Activated CD4-positive, alpha-beta T cell treated with anti-CD3 and anti-CD28 coated beads, Interleukin-10, Interleukin-2, amounts not matched to agents 100 ng/mL and 50 ng/mL, durations not matched to agents 16 hours and 8 hours (primary cell): ENCODE measurements around the gene CHCHD1.
A peak's percentile ranks its signal among the peaks of the same experiment; 100 is the strongest.
"Not testable (repeated sequence)": the region's sequence is repeated elsewhere in the genome, so short reads cannot be mapped to it uniquely, and the experiment has no call there.

Source experiments
- DNase-seq: peaks from one replicate; pipeline ENCODE4 v3.0.0-alpha.2; 2020

The CHCHD1 gene

DNA sequence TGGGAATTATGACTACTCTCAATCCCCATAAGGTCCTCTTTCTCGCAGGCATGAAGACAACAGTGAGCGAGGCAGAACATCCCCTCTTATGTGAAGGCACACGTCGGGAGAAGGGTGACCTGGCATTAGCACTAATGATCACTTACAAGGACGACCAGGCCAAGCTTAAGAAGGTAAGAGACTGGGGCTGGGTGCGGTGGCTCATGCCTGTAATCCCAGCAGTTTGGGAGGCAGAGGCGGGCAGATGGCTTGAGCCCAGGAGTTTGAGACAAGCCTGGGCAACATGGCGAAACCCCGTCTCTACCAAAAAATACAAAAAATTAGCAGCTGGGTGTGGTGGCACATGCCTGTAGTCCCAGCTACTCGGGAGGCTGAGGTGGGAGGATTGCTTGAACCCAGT is 13.6 kb downstream of the CHCHD1 start:
- not testable (repeated sequence) for DNase-seq

DNA sequence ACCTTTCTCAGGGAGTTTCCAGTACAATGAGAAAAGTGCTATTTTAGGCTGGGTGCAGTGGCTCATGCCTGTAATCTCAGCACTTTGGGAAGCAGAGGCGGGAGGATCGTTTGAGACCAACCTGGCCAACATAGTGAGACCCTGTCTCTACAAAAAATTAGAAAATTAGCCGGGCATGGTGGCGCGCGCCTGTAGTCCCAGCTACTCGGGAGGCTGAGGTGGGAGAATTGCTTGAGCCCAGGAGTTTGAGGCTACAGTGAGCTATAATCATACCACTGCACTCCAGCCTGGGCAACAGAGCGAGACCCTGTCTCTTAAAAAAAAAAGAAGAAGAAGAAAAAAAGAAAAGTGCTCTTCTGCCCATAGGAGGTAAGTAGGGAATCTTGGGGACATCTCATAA is 14.2 kb downstream of the CHCHD1 start:
- DNase-seq = not testable (repeated sequence)

DNA sequence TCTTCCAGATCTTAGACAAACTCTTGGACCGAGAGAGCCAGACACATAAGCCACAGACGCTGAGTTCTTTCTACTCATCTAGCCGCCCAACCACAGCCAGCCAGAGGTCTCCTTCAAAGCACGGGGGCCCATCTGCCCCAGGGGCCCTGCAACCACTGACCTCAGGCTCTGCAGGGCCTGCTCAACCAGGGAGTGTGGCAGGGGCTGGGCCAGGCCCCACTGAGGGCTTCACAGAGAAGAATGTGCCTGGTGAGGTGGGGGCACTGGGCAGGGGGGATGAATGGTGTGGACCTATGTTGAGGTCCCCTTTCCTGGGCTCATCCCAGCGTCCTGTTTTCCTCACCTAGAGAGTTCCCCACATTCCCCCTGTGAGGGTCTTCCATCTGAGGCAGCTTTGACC is 14.9 kb downstream of the CHCHD1 start:
- DNase-seq = no peak

DNA sequence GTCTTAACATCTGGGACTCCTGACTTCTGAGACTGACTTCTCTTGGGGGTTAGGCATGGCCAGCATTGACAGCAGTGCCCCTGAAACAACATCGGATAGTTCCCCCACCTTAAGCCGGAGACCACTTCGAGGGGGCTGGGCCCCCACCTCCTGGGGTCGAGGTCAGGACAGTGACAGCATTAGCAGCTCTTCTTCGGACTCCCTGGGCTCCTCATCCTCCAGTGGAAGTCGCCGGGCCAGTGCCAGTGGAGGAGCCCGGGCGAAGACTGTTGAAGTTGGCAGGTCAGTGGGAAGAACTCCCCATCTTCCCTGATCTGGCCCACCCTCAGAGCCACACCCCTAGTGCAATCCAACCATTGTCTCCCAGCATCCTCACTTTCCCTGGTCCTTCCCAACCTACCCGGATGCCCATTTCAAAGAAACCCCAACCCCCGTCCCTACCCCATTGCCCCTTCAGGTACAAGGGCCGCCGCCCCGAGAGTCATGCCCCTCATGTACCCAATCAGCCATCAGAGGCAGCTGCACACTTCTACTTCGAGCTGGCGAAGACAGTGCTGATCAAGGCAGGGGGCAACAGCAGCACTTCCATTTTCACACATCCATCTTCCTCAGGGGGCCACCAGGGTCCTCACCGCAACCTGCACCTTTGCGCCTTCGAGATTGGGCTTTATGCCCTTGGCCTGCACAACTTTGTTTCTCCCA is 15.6 kb downstream of the CHCHD1 start:
- no peak for DNase-seq

DNA sequence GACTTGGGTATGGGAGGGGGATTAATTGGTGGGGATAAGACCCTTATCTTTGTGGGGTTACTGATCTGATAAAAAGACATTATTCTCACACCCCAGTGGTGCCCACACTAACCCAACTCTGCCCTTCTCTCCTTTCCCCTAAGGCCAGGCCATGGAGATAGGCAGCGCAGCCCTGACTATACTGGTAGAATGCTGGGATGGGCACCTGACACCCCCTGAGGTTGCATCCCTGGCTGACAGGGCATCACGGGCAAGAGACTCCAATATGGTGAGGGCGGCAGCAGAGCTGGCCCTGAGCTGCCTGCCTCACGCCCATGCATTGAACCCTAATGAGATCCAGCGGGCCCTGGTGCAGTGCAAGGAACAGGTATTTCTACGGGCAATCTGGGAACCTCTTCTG is 16.2 kb downstream of the CHCHD1 start:
- DNase-seq = no peak

DNA sequence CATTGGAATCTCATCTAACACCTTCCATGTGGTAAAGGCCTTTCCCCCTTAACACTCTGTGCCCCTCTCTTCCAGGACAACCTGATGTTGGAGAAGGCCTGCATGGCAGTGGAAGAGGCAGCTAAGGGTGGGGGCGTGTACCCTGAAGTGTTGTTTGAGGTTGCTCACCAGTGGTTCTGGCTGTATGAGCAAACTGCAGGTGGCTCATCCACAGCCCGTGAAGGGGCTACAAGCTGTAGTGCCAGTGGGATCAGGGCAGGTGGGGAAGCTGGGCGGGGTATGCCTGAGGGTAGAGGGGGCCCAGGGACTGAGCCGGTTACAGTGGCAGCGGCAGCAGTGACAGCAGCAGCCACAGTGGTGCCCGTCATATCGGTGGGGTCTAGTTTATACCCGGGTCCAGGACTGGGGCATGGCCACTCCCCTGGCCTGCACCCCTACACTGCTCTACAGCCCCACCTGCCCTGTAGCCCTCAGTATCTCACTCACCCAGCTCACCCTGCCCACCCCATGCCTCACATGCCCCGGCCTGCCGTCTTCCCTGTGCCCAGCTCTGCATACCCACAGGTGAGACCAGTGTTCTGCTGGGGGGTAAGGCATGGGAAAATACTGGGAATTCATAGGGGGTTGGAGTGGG is 17.2 kb downstream of the CHCHD1 start:
- no peak for DNase-seq

DNA sequence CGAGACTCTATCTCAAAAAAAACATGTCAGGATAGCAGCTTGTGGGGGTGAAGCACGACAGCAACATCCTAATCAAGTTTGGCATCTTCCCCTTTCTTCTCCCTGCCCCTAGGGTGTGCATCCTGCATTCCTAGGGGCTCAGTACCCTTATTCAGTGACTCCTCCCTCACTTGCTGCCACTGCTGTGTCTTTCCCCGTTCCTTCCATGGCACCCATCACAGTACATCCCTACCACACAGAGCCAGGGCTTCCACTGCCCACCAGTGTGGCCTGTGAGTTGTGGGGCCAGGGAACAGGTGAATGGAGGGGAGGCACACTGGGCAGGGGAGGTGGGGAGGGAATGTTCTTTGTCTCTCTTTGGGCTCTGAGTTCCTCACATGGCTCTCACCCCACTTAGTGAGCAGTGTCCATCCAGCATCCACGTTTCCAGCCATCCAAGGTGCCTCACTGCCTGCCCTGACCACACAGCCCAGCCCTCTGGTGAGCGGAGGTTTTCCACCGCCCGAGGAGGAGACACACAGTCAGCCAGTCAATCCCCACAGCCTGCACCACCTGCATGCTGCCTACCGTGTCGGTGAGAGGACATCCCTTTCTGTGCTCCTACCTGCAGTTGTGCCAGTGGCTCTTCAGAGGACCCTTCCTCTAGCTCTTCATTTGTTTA is 18.2 kb downstream of the CHCHD1 start:
- no peak for DNase-seq

DNA sequence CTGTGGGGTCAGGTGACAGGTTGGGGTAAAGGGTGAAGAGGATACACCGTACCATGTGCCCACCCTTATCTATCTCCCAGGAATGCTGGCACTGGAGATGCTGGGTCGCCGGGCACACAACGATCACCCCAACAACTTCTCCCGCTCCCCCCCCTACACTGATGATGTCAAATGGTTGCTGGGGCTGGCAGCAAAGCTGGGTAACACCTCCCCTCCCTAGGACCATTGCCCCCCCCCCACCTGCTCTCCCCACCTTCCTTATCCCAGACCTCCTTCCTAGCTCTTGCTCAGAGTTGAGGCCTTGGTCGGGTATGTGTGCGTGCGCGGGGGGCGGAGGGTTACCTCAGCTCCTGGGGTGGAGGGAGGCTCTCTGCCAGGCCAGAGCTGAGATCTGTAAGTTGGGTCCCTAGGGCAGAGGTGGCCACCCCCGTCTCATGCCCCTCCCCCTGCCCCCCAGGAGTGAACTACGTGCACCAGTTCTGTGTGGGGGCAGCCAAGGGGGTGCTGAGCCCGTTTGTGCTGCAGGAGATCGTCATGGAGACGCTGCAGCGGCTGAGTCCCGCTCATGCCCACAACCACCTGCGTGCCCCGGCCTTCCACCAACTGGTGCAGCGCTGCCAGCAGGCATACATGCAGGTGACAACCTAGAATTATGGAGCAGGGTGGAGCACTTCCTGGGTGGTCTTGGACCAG is 18.9 kb downstream of the CHCHD1 start:
- DNase-seq = no peak

DNA sequence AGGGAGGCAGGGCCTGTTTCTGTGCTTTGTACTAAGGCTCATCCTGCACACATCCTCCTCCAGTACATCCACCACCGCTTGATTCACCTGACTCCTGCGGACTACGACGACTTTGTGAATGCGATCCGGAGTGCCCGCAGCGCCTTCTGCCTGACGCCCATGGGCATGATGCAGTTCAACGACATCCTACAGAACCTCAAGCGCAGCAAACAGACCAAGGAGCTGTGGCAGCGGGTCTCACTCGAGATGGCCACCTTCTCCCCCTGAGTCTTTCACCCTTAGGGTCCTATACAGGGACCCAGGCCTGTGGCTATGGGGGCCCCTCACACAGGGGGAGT is 19.4 kb downstream of the CHCHD1 start:
- no peak for DNase-seq

DNA sequence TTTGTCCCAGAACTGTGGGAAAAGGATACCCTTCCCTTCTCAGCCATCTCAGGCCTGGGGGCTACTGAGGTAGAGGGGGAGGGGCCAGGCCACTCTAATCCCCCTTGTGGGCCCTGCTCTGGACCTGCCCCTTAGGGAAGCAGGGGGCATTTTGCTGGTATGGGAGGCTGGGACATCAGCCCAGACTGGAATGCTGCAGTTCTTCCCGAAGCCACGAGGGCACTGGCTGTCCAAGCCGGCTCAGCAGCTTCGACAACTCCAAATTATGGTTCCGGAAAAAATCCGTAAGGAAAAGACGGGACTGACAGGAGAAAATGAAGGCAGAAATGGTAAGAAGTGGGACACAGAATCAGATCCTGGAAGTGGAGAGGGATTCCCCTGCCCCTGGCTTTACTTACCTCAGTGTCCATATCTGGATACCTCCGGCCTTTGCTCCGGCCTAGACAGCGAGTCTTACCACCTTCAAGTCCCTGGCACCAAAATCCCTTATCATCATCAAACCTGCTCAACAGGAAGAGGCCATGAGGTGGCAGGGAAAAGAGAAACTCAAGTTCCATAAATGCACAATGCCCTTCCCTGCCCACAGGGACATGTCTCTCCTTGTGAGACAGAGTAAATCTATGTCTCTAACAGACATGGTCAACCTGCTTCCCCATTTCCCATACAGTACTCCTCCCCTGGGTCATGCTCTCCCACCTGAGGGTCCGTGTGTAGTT is 20.6 kb downstream of the CHCHD1 start:
- DNase-seq = no peak

DNA sequence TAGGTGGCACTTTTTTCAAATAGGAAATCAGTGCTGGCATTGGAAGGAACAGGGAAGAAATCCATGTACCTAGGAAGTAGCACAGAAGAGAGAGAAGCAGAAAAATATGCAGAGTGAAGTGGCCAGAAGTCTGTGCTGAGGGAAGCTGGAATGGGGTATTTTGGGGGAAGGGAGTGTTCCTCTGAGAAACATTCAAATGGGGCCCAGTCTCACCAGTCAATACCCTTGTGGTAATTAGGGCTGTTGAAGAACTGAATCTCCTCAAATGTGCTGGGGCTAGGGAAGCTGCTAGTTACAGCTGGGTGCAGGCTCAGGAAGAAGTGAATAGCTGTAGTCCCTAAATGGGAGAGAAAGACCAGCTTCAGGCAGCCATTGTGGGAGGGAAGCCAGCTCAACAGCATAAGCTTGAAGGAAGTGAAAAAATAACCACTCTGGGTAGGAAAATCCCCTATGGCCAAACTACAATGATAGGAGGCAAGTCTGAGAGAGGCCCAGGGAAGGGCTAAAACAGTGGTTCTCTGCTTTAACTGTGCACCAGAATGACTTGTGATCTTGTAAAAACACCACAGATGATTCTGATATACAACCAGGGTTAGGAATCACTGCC is 21.9 kb downstream of the CHCHD1 start:
- DNase-seq = peak; percentile 34

DNA sequence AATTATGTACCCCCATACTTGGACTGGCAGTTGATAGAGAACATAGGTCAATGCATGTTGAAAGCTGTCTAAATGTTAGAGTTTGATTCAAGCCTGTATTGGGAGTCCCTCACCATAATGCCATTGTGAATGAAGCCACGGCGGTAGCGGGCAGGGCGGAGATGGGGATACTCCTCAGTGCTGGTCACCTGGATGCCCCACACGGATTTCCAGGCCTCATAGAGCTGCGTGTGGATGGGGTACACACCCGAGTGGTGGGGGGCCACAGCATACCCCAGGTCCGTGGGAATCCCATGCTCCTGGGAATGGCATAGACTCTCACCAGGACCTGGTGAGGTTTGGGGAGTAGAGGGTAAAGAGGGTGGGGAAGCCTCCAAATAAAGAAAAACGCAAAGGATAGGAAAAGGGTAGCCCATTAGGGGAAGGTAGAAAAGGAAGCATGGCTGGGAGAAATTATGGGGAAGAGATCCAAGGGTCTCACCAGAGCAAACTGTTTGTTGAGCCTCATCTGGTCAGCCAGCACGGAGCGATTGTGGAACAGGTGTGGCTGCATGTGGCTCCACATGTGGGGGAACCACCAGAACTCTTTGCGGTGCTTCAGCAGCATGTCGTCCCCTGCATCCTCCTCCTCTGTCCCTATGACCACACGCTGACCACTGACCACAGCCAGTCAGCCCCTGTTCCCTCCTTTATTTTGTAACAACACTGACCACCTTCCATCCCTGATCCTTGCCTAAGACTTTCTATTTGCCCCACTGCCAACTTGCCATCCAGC is 24.5 kb downstream of the CHCHD1 start:
- DNase-seq = no peak

DNA sequence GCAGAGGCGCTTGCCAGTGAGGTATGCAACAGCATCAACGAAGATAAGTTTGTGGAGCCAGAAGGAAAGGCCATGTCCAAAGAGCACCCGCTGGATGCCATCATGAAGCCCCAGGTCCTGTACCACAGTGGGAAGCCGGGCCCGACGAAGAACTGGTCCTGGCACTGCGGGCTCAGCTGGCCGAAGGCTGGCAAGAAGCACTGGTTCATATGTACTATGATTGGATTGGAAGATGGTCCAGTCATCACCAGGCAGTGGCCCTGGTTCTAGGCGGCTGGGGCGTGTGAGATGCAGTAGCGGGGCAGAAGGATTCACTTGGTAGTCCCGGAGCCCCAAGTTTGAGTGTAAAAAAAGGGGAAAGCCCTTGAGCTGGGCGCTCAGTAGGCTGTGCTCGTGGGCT is 25.6 kb downstream of the CHCHD1 start:
- no peak for DNase-seq

DNA sequence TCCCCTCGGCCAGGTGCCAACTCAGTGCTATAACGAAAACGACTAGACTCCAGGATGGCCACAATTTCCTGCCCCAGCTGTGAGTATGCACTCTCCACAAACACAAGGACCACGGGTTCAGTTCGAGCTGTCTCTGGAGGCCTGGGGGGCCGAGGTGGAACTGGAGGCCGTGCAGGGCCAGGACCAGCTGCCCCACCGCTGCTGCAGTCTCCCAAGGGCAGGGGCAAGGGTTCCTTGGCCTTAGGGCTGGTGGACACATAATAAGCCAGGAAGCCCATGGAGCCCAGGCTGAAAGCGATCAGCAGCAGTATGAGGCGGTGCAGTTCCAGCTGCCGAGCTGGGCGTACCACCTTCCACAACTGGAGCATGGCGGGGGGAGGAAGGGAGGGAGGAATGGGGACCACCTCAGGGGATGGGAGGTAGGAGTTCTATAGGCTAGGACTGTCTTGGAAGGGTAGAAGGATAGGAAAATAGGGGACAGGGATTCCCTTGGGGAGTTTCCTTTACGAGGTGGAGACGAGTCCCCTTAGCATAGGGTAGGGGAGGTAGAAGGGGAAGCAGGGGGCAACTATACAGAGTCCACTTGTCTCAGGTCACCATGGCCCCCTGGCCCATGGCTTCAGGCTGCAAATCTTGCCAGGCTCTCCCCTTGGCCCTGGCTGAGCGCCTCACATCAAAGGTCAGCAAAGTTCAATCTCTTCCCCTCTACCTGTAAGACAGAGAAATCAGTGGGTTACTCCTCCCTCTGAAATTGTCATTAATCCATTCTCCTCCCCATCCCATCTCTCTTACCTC is 26.4 kb downstream of the CHCHD1 start:
- DNase-seq = no peak

DNA sequence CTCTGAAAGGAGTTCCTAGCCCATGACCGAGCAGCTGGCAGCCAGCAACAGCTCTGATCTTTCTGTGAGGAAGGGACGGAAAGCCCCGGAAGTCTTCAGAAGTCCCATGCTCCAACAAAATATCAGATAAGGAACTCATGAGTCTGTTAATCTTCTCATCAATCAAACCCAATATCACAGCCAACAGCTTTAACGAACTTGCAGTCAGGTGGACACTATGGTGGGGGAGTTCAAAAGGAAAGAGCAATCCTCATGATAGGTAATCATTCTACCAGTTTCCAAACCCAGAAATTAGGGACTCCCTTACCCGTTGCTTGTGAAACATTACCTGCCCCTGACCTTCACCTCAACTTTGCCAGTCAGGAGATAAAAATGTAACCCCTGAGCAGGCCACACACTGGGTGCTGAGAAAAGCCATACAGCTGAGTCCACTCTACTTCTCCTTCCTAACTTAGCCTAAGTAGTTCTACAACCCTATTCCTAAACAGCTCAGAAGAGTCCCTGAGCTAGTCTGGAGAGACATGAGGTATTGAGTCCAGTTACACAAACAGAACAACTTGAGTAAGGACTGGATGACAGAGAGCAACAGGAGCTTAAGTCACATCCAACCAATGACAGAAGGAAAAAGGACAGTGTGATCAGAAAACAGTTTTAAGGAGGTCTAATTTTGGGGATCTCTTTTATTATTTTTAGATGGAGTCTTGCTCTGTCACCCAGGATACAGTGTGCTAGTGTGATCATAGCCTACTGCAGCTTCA is 27.4 kb downstream of the CHCHD1 start:
- no peak for DNase-seq

DNA sequence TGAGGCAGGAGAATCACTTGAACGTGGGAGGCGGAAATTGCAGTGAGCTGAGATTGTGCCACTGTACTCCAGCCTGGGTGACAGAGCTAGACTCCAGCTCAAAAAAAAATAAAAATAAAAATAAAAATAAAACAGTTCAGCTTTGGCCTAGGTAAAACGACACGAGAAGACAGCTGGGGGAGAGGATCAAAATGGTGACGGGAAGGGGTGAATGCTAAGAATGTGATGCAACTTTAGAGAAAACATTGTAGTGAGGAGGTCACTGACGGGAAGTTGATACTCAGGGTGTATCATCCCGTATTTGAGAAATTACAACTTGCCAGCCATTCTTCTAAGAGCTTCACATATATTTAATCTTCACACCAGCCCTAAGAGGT is 28.5 kb downstream of the CHCHD1 start:
- DNase-seq = peak; percentile 53

DNA sequence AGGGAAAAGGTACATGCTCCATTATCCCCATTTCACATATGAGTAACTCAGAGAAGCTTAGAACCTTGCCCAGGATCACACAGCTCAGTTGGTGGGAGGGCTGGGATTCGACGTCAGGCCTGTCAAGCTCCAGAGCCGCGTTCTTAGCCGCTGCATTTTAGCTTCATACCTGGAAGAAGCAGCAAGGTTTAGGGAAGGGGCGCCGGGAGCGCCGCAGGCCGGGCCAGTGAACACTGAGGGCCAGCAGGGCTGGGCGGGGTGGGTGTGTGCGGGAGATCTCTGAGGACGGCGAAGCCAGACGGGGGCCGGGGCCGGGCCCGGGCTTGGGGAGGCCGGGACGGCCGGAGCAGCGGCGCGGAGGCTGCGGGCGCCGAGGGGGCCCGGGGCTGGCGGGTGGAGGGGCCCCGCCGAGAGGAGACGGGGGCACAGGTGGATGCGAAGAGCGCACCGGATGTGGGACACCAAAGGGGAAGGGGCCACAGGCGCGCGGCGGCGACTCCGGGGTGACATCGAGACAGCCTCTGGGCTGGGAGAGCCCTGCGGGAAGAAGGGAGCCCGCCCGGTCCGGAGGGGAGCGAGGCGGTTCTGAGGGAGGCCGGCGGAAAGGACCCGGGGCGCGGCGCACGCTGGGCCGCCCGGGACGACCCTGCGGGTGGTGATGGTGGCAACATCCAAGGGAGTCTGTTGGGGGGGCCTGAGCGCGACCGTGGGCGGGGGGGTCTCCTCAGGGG is 29.1 kb downstream of the CHCHD1 start:
- peak; percentile 65 for DNase-seq

DNA sequence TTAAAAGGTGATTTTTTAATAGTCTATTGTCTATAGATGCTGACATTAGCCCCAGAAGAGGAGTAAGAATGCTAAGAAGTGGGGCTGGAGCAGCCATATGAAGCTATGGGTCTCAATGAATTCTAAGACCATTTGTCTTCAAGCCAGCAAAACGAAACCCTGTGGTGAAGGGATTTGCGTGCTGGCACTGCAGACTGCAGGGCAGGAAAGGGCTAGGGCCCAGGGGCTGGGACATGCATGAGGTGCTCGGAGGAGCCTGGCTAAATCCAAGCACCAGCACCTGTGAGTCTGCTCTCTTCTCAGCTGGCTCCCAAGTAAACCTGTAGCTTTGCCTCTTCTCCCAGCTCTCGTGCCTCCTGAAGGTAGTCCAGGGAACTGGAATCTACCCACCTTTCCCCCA is 30.8 kb downstream of the CHCHD1 start:
- DNase-seq = no peak

DNA sequence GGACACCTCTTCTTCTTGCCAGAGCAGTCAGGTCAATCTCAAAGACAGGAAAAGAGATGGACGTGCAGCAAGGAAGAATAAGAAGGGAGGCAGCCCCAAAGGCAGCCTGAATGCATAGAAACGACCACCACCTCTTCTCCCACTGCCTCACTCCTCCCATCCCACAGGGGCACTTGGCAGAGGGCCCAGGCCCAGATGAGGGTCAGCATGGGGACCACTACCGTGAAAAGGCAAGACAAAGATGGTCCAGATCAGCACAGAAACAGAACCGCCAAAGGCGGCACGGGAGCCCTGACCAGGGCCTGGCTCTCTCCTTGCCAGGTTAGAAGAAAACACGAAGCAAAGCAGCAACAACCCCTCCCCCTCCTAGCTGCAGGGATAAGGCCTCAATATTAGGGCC is 31.5 kb downstream of the CHCHD1 start:
- DNase-seq = no peak
